Stimulated activated CD4-positive, alpha-beta T cell treated with anti-CD3 and anti-CD28 coated beads, Interleukin-15, amount 100 ng/mL, for 48 hours (primary cell): ENCODE results near the gene ALCAM.

ENCODE experiments used
- DNase-seq, 2 donors: peaks; one replicate each; pipeline ENCODE4 v3.0.0-alpha.2; 2020; ENCODE audit warnings: low read depth in 2 of 2

Gene ALCAM

GRCh38 chr3:105429034-105429762 is 62.5 kb downstream of the ALCAM start:
- no peak for DNase-seq

- DNase-seq: no peak
Measured at GRCh38 chr3:105430455-105430854, 63.7 kb downstream of the ALCAM start.

GRCh38 chr3:105431200-105431599 is 64.5 kb downstream of the ALCAM start:
- DNase-seq: no peak

GRCh38 chr3:105435277-105435676 is 68.6 kb downstream of the ALCAM start:
- DNase-seq: no peak

- DNase-seq: no peak
Measured at GRCh38 chr3:105436687-105437086, 70.0 kb downstream of the ALCAM start.

- no peak for DNase-seq
Measured at GRCh38 chr3:105440113-105440512, 73.4 kb downstream of the ALCAM start.

GRCh38 chr3:105444725-105445124 is 78.0 kb downstream of the ALCAM start:
- no peak for DNase-seq

- no peak for DNase-seq
Measured at GRCh38 chr3:105448338-105448982, 81.8 kb downstream of the ALCAM start.

- no peak for DNase-seq
Measured at GRCh38 chr3:105449414-105449813, 82.7 kb downstream of the ALCAM start.

GRCh38 chr3:105456017-105456416 is 89.3 kb downstream of the ALCAM start:
- no peak for DNase-seq

GRCh38 chr3:105458518-105459215 is 92.0 kb downstream of the ALCAM start:
- no peak for DNase-seq

- DNase-seq: no peak
Measured at GRCh38 chr3:105459566-105460290, 93.0 kb downstream of the ALCAM start.

GRCh38 chr3:105463620-105464019 is 96.9 kb downstream of the ALCAM start:
- no peak for DNase-seq

- DNase-seq: no peak
Measured at GRCh38 chr3:105465251-105465853, 98.6 kb downstream of the ALCAM start.

GRCh38 chr3:105466072-105466471 is 99.4 kb downstream of the ALCAM start:
- DNase-seq: no peak

GRCh38 chr3:105466495-105467404 is 100.0 kb downstream of the ALCAM start:
- DNase-seq: no peak

- DNase-seq: no peak
Measured at GRCh38 chr3:105470851-105471250, 104.1 kb downstream of the ALCAM start.

GRCh38 chr3:105473521-105474223 is 107.0 kb downstream of the ALCAM start:
- DNase-seq: no peak

GRCh38 chr3:105480768-105481167 is 114.1 kb downstream of the ALCAM start:
- no peak for DNase-seq

- DNase-seq: no peak
Measured at GRCh38 chr3:105483476-105483875, 116.8 kb downstream of the ALCAM start.
